ENCODE measurements around the gene FKBP8.

The FKBP8 gene

DNA sequence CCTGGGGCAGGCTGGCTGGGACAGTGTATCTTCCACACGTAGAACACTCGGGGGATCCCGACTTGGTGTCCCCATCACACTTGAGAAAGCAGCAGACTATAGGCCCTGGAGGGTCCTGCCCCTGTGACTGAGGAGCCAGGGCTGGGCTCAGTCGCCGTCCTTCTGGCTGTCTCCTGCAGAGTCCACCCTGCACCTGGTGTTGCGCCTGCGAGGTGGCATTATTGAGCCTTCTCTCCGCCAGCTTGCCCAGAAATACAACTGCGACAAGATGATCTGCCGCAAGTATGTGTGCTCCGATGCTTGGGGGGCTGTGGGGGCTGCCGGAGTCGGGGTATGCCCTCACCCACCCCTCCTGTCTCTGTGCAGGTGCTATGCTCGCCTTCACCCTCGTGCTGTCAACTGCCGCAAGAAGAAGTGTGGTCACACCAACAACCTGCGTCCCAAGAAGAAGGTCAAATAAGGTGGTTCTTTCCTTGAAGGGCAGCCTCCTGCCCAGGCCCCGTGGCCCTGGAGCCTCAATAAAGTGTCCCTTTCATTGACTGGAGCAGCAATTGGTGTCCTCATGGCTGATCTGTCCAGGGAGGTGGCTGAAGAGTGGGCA is 31.4 kb upstream of the FKBP8 start:
- no peaks in the 10 kb centered on the region; the same call in 1 of the 2 replicates for H3K4me1 ChIP-seq (ENCODE audit: insufficient read depth, low read length)
- H3K36me3 ChIP-seq (ENCODE audit: insufficient read depth, low read length): peaks cover 28% of the 10 kb centered on the region
- H3K9ac ChIP-seq (ENCODE audit: low read depth, low read length): no peak overlapping the region

DNA sequence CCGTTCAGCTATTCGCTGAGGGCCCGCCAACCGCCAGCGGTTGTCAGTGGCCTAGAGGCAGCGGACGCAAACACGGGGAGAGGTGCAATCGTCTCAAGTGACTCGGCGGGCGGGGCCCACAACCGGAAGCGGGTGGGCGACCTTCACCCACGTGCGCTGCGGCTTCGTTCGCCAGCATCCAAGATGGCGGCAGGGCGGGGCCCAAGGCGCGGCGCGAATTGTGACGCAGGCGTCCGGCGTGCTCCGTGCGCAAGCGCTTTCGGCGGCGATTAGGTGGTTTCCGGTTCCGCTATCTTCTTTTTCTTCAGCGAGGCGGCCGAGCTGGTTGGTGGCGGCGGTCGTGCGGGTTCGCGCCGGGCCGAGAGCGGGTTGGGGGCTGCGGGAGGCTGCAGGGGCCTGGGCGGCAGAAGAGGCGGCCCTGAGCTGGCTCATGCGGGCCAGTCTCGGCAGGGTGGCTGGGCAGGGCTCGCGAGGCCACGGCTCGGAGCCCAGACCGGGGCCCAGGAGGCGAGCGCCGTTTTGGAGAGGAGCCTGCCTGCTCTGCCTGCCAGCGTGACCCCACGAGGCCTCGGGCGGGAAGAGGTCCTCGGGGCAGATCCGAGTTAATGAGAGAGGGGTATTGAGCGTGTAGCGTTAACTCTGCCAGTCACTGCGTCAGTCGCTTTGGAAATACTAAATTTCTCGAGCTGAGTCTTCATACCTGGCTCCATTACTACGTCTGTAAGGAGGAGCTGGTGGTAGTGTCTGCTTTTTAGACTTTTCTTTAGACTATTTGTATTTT is 28.4 kb upstream of the FKBP8 start, which contains the start of gene UBA52:
TSS of gene UBA52 (plus strand) at position 294 of the 781 bp plus-strand sequence. CDS start 1,444 bp downstream, outside the sequence.
- no peaks in the 10 kb centered on the region for H3K9me3 ChIP-seq (ENCODE audit: control insufficient read depth, insufficient read depth, low read length)
- peaks cover 29% of the 10 kb centered on the region for H3K36me3 ChIP-seq (ENCODE audit: insufficient read depth, low read length)
- H3K9ac ChIP-seq (ENCODE audit: low read depth, low read length): peak within 1 kb of the TSS; percentile 95
- no peaks in the 10 kb centered on the region; the same call in 1 of the 2 replicates for H3K4me1 ChIP-seq (ENCODE audit: insufficient read depth, low read length)

More for the DNA sequence above, 31.4 kb upstream of the FKBP8 start:
- no peaks in the 10 kb centered on the region for H3K9me3 ChIP-seq (ENCODE audit: control insufficient read depth, insufficient read depth, low read length)

DNA sequence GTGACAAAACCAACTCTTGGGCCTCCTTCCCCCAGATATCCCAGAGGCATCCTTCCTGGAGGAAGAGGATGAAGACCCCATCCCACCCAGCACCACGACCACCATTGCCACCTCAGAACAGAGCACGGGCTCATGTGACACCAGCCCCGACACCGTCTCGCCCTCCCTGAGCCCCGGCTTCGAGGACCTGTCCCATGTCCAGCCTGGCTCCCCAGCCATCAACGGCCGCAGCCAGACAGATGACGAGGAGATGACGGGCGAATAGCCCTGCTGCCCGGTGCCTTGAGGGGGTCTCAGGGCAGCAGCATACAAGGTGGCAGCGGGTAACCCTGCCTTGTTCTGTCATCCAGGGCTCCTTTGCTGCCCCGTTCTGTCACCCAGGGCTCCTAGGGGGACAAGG is 25.0 kb upstream of the FKBP8 start:
- H3K4me1 ChIP-seq (ENCODE audit: insufficient read depth, low read length): no peaks in the 10 kb centered on the region; the same call in 1 of the 2 replicates
- H3K36me3 ChIP-seq (ENCODE audit: insufficient read depth, low read length): peaks cover 17% of the 10 kb centered on the region
- H3K9me3 ChIP-seq (ENCODE audit: control insufficient read depth, insufficient read depth, low read length): no peaks in the 10 kb centered on the region
- H3K9ac ChIP-seq (ENCODE audit: low read depth, low read length): no peak overlapping the region

DNA sequence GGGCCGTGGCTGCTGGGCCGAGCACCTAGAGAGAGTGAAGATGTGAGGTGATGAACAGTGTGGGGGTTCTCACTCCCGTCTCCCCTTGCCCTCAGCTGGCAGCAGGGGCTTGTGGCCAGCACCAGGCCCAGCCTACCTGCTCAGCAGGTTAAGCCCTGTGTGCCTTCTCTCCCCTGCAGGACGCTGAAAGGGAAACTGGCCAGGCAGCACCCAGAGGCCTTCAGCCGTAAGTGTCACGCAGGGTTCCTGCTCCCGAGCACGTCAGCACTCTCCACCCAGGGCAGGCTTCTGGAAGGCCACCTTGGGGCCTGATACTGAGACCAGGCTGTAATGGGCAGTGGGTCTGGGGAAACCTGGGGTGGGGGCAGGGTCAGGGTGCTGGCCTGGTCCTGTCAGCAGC is 23.6 kb upstream of the FKBP8 start:
- no peaks in the 10 kb centered on the region for H3K4me1 ChIP-seq (ENCODE audit: insufficient read depth, low read length)
- no peaks in the 10 kb centered on the region for H3K9me3 ChIP-seq (ENCODE audit: control insufficient read depth, insufficient read depth, low read length)
- no peak overlapping the region for H3K9ac ChIP-seq (ENCODE audit: low read depth, low read length)
- H3K36me3 ChIP-seq (ENCODE audit: insufficient read depth, low read length): peaks cover 12% of the 10 kb centered on the region; the same call in 1 of the 2 replicates

DNA sequence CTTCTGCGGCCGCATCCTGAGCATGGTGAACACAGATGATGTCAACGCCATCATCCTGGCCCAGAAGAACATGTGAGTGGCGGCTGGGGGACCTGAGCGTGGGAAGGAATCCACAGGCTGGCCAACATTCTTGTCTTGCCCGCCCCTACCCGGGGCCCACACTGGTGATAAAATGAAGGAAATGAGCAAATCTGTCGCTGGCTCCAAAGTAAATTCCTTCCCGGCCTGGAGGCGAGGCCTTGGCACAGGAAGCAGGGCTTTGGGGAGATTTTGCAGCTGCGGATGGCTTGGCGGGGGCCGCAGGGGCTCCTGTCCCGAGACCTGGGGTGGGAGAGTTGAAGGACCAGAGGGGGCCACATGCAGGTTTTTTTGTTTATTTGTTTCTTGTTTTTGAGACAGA is 18.7 kb upstream of the FKBP8 start:
- Histone ChIP-seq H3K9me3 (ENCODE audit: control insufficient read depth, insufficient read depth, low read length) (no peaks in the 10 kb centered on the region), H3K9ac (ENCODE audit: low read depth, low read length) (no peak overlapping the region), H3K4me1 (ENCODE audit: insufficient read depth, low read length) (no peaks in the 10 kb centered on the region), H3K36me3 (ENCODE audit: insufficient read depth, low read length) (peaks cover 15% of the 10 kb centered on the region; the same call in 1 of the 2 replicates)

DNA sequence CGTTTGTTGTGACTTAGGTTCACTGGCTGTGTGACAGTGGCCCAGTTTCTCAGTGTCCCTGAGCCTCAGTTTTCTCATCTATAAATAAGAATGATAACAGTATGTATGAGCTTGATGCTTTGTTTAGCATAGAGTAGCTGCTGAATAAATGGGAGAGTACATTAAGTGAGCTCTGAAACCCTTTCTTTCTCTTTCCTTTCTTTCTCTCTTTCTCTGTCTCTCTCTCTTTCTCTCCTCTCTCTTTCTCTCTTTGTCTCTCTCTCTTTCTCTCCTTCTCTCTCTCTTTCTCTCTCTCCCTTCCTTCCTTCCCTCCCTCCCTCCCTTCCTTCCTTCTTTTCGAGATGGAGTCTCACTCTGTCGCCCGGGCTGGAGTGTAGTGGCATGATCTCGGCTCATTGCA is 16.3 kb upstream of the FKBP8 start:
- Histone ChIP-seq H3K9ac (ENCODE audit: low read depth, low read length) (no peak overlapping the region), H3K9me3 (ENCODE audit: control insufficient read depth, insufficient read depth, low read length) (no peaks in the 10 kb centered on the region), H3K36me3 (ENCODE audit: insufficient read depth, low read length) (peaks cover 7% of the 10 kb centered on the region; the same call in 1 of the 2 replicates), H3K4me1 (ENCODE audit: insufficient read depth, low read length) (no peaks in the 10 kb centered on the region)

DNA sequence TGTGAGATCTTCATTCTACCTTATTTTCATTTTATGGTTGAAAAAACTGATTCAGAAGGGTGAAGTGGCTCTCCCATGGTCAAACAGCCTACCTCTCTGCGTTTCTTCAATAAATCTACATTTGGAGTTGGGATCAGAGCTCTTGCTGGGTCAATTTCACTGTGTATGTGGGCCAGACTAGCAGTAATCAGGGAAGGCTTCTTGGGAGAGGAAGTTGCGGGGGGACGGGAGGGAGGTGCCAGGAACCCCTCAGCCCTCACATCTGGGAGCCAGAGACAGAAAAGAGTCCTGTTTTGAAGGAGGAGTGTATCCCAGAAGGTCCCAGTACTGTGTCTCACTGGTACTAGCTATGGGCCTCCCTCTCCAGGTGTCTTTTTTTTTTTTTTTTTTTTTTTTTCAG is 15.2 kb upstream of the FKBP8 start:
- H3K4me1 ChIP-seq (ENCODE audit: insufficient read depth, low read length): no peaks in the 10 kb centered on the region
- peaks cover 4% of the 10 kb centered on the region; the same call in 1 of the 2 replicates for H3K36me3 ChIP-seq (ENCODE audit: insufficient read depth, low read length)
- no peaks in the 10 kb centered on the region for H3K9me3 ChIP-seq (ENCODE audit: control insufficient read depth, insufficient read depth, low read length)

DNA sequence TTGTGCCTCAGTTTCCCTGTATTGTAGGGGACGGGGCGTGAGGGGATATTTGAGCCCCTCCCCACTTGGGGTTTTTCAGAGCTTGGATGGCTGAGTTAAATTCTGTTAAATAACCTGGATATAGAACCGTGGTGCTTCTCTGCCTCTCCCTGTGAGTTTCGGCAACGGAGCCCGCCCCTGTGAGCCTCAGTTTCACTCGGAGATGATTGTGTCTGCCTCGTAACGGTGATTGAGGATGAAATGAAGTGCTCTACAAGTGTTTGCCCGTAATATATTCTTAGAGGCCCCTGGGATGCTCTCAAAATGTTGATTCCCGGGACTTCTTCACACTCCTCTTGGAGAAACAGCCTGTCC is 14.8 kb upstream of the FKBP8 start:
- Histone ChIP-seq H3K4me1 (ENCODE audit: insufficient read depth, low read length) (no peaks in the 10 kb centered on the region), H3K36me3 (ENCODE audit: insufficient read depth, low read length) (peaks cover 4% of the 10 kb centered on the region; the same call in 1 of the 2 replicates), H3K9ac (ENCODE audit: low read depth, low read length) (peak overlapping the region; percentile 80), H3K9me3 (ENCODE audit: control insufficient read depth, insufficient read depth, low read length) (no peaks in the 10 kb centered on the region)

More for the DNA sequence above, 15.2 kb upstream of the FKBP8 start:
- peak overlapping the region; percentile 80 for H3K9ac ChIP-seq (ENCODE audit: low read depth, low read length)

DNA sequence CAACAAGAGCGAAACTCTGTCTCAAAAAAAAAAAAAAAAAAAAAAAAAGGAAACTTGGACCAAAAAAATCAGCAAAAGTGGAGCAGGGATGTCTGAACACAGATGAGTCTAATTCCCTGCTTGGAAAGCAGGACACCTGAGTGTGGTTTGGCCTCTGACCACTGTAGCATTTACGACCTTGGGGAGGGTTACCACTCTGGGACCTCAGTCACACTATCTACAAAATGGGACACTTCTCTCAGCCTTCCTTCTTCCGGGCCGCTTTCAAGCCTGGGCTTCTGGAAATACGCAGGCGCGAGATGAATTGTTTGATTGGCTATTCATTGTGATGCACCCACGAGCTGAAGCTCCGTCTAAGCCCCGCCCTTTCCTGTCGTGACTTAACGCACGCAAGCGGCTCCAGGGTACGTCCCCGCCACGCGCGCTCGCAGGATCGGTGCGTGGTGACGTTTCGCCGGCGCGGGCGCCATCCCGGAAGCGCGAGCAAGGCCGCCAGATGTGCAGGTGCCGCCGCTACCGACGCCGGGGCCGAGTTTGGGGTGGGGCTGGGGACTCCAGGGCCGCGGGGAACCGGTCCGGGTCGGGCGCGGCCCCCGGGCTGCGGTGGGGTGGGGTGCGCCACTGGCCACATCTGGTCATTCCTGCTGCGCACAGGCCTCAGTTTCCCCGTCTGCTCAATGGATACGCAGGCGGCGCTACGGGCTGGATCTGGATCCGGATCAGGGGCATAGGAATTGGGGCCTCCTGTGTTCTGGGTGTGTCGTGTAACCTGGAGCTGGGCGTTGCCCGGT is 14.2 kb upstream of the FKBP8 start, which contains the start of gene KXD1:
TSS of gene KXD1 (plus strand) at position 460 of the 791 bp plus-strand sequence. CDS start 4,187 bp downstream, outside the sequence.
- H3K9me3 ChIP-seq (ENCODE audit: control insufficient read depth, insufficient read depth, low read length): no peaks in the 10 kb centered on the region
- H3K4me1 ChIP-seq (ENCODE audit: insufficient read depth, low read length): no peaks in the 10 kb centered on the region
- peaks cover 4% of the 10 kb centered on the region; the same call in 1 of the 2 replicates for H3K36me3 ChIP-seq (ENCODE audit: insufficient read depth, low read length)
- H3K9ac ChIP-seq (ENCODE audit: low read depth, low read length): peak within 1 kb of the TSS; percentile 80

DNA sequence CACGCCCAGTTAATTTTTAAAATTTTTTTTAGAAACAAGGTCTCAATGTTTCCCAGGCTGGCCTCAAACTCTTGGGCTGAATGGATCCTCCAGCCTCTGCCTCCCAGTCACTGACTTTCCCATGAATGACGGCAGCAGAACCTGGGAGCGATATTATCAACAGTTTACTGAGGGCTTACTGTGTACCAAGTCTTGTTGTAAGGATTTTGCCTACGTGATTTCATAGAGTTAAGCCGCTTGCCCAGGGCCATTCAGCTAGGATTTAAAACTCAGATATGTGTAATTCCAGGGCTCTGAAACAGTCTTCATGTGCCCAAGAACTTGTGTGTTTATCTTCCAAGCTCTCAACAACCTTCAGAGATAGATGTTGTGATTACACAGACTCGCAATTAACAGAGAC is 8.3 kb upstream of the FKBP8 start:
- Histone ChIP-seq H3K9me3 (ENCODE audit: control insufficient read depth, insufficient read depth, low read length) (no peaks in the 10 kb centered on the region), H3K36me3 (ENCODE audit: insufficient read depth, low read length) (no peaks in the 10 kb centered on the region), H3K9ac (ENCODE audit: low read depth, low read length) (no peak overlapping the region), H3K4me1 (ENCODE audit: insufficient read depth, low read length) (no peaks in the 10 kb centered on the region)

DNA sequence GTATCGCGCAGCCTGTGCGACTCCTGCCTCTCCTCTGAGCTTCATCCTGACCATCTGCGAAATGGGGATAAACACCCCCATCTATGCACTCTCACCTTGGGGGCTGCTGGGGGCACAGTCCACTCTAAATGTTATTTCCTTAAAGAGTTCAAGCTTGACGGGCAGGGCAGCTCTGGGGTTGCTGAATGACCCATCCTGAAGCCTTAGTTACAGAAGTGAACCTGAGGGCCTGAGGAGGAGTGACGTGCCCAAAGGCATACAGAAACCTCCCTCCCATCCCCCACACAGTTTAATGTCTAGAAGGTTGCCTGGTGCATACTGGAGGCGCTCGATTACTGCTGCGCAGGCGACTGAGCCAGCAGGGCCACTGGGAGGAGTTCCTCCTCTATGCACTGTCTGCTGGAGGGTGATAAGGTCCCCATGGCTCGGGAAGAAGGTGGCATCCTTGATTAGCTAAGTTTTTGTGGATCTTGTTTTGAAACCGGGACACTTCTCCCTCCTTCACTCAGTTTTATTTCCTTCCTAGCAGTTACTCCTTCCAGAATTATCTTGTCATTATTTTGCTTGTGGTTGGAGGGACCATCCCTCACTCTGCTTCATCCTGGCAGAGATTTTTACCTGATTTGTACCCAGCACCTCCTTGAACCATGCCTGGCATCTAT is 572 bp upstream of the FKBP8 start:
- H3K9me3 ChIP-seq (ENCODE audit: control insufficient read depth, insufficient read depth, low read length): no peaks in the 10 kb centered on the region
- H3K9ac ChIP-seq (ENCODE audit: low read depth, low read length): peak overlapping the region; percentile 72
- 0 out of 2 replicates have a peak, but pooled peaks cover 5% of the 10 kb centered on the region for H3K4me1 ChIP-seq (ENCODE audit: insufficient read depth, low read length)
- peaks cover 6% of the 10 kb centered on the region; the same call in 1 of the 2 replicates for H3K36me3 ChIP-seq (ENCODE audit: insufficient read depth, low read length)

DNA sequence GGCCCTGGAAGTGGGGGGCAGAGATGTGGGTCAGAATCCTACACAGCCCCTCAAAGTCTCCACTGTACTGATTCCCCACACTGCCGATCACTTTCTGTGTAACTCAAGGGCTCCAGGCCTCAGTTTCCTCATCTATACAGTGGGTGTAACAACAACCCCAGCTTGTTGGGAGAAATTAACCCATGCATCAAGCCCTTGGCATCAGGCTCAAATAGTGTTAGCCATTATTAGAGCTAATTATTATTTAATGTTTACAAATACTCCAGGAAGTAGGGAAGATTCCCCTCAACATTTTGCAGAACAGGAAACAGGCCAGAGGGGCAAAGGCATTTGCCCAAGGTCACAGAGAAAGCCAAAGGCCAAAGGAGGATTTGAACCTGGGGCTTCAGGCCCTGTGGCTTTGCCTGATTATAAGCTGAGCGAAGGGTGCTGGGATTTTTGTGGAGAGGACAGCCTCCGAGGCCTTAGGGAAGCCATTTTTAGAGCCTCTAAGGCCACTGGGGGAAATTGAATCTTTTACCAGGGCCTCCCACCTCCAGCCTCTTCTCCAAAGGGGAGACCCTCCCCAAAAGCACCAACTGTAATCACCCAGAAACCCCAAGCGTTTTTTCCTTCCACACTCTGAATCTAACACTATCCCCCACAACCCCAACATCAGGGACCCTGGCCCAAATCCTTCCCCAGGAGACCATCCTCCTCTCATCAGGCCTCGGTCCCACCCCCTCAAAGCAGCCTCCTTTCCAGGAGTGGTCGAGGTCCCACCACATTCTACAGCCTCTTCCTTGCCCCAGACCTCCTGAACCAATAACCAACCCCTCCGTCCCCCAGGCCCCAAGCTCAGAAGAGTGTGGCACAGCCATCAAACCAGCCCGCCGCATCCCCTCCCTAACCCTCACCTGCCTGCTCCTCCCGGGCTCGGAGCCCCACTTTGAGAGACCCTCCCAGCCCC is 1.1 kb downstream of the FKBP8 start:
- 0 out of 2 replicates have a peak, but pooled peaks cover 5% of the 10 kb centered on the region for H3K4me1 ChIP-seq (ENCODE audit: insufficient read depth, low read length)
- peaks cover 6% of the 10 kb centered on the region; the same call in 1 of the 2 replicates for H3K36me3 ChIP-seq (ENCODE audit: insufficient read depth, low read length)
- H3K9ac ChIP-seq (ENCODE audit: low read depth, low read length): peak overlapping the region; percentile 68
- no peaks in the 10 kb centered on the region for H3K9me3 ChIP-seq (ENCODE audit: control insufficient read depth, insufficient read depth, low read length)
